Hematopoietic multipotent progenitor cell treated with erythropoietin and hydrocortisone succinate and interleukin-3 and kit ligand, for 4 days (in vitro differentiated cells): Measurements from ENCODE around the gene TIGD1.

Experiments
- DNase-seq: peaks from one replicate; pipeline ENCODE4 v3.0.0-alpha.2; 2015

TIGD1 gene

GRCh38 chr2:232569541-232569940, 19.2 kb upstream of the TIGD1 start:
- DNase-seq: no peak

GRCh38 chr2:232568161-232568560, 17.8 kb upstream of the TIGD1 start:
- peak; percentile 82 for DNase-seq

DNA sequence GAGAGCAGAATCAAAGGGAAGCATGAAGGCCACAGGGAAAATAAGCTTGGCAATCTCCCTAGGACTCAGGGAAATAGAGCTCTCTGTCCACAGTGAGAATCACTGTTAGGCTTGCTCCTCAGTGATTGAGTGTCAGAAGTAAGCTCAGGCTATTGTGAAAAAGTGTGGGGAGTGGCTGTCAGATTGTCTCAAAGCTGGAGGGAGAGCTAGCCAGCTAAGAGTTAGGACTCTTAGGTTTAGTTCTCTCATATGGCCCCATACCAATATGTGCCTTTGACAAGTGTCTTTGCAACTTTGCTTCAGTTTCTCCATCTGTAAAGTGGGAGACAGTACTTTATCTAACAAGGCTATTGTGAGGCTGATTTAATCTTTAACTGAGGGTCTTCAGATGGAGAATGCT, 17.4 kb upstream of the TIGD1 start:
- DNase-seq: peak; percentile 38

GRCh38 chr2:232563580-232563979, 13.2 kb upstream of the TIGD1 start:
- no peak for DNase-seq

- peak; percentile 34 for DNase-seq
Measured at GRCh38 chr2:232562515-232563151, 12.3 kb upstream of the TIGD1 start.

DNA sequence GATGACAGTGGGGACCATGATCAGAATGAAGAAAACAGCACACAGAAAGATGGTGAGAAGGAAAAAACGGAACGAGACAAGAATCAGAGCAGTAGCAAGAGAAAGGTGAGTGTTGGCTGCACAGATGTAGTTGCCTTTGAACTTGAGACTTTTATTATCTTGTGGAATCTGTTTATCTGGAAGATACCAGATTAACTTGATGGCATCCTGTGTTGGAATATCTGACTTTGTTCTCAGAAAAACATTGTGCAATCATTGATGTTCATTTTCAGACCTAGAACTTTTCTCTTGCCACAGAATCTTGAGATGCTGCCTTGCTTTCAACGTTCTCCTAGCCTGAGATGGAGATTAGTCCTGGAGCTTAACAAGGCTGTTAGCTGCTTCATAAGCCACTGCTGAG, 6.1 kb upstream of the TIGD1 start:
- no peak for DNase-seq

GRCh38 chr2:232551776-232552175, 1.4 kb upstream of the TIGD1 start:
- no peak for DNase-seq

DNA sequence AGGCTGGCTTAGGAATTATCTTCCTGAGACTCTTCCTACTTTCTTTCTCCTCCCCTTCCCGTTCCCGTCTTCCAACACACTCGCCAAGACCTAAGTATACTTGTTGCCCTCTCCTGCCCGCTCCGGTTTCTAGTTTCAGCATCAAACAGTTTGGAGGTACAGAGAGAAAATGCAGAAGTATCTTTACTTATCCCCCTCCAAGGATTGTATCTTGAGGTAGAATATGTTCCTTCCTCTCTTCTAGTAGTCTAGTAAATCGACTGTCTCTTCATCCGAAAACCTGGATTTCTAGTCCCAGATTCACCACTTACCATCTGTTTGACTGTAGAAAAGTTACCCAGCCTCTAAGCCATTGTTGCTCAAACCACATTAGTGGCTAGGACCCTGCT, 887 bp upstream of the TIGD1 start:
- DNase-seq: peak; percentile 44

DNA sequence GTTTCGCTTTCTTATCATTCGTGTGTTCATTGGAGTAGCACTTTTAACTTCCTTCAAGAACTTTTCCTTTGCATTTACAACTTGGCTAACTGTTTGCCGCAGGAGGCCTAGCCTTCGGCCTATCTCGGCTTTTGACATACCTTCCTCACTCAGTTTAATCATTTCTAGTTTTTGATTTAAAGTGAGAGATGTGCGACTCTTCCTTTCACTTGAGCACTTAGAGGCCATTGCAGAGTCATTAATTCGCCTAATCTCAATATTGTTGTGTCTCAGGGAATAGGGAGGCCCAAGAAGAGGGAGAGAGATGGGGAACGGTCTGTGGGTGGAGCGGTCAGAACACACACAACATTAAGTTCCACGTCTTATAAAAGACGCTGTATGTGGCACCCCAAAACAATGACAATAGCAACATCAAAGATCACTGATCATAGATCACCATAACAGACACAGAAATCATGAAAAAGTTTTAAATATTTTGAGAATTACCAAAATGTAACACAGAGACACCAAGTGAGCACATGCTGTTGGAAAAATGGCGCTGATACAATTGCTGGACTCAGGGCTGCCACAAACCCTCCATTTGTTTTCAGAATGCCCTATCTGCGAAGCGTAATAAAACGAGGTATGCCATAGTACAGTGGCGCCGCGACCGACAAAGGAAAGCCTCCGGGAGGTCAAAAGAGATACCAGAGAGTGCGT, 553 bp downstream of the TIGD1 start:
- no peak for DNase-seq

GRCh38 chr2:232547991-232548390, 2.4 kb downstream of the TIGD1 start:
- DNase-seq: no peak

GRCh38 chr2:232545511-232546375, 4.6 kb downstream of the TIGD1 start:
- peak; percentile 43 for DNase-seq

DNA sequence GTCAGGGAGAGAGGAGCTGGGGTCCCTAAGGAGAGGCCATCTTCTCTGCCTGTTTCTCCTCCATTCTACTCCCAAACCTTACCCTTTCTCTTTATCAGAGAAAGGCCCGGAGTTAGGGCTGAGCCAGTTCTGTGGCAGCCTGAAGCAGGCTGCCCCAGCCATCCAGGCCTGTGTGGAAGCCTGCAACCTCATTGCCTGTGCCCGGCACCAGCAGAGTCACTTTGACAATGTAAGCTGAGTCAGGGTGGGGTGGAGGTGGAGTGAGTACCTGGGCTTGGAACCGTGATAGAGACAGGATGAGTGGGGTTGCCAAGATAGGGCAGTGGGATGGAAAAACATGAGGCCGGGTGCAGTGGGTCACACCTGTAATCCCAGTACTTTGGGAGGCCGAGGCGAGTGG, 5.7 kb downstream of the TIGD1 start:
- no peak for DNase-seq

GRCh38 chr2:232543928-232544631, 6.3 kb downstream of the TIGD1 start:
- DNase-seq: no peak

- DNase-seq: no peak
Measured at GRCh38 chr2:232543491-232543890, 6.9 kb downstream of the TIGD1 start.

GRCh38 chr2:232542715-232543467, 7.5 kb downstream of the TIGD1 start:
- DNase-seq: no peak

DNA sequence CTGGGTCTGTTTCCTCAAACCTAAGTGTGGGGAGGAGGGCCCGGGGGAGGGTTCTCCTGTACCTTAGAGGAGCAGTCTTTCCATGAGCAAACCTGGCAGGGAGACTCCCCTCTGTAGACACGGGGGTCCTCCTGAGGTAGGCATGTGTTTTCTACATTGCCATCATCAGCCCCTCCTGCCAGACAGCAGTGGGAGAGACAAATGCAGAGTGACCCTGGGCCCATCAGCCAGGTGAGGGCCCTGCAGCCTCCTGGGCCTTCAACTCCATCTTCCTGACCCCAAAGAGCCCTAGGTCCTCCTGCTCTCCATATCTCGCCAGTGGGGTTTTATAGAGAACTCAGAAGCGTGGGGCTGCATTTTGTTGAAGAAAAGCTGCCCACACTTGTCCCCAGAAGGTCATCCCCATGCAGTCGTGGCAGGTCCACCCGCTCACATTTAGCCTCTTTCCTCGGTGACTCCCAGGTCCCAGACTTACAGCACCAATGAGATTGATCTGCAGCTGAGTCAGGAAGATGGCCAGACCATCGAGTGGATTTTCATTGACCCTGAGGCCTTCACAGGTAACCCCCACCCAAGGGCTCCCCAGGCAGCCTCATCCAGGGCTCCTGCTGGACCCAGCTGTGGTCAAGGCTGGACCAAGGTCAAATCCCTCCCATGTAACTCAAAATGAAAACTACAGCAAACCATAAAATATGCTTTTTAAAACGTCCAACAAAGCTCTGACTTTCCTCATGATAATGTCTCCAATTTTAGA, 8.2 kb downstream of the TIGD1 start:
- no peak for DNase-seq

DNA sequence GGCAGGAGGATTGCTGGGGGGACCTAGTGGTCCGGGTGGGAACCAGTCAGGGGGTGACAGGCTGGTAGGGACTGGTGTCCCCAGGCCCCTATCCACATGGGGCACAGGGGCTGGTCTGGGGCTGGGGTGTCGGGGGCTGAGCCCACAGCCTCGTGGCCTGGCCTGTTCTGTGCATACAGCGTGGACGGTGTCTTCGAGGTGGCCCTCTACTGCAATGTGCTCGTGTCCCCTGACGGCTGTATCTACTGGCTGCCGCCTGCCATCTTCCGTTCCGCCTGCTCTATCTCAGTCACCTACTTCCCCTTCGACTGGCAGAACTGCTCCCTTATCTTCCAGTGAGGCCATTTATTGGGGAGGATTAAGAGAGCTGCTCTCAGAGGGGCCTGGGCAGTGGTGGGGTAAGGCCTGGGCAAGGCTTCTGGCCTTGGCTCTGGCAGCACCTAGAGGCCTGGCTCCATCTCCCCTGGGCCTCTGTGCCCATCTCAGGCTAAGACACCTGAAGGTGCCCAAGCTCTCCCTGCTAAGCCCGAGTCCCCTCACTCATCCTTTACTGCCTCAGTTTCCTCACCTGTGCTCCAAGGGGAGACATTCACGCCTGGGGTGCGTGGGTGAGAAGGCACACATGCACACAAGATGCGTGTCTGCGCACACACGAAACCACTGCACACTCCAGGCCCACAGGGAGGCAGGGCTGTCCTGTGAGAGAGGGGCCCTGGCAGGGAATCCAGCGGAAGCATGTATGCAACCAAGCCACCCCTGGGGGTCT, 9.0 kb downstream of the TIGD1 start:
- peak; percentile 88 for DNase-seq

- DNase-seq: no peak
Measured at GRCh38 chr2:232540441-232541041, 9.8 kb downstream of the TIGD1 start.

DNA sequence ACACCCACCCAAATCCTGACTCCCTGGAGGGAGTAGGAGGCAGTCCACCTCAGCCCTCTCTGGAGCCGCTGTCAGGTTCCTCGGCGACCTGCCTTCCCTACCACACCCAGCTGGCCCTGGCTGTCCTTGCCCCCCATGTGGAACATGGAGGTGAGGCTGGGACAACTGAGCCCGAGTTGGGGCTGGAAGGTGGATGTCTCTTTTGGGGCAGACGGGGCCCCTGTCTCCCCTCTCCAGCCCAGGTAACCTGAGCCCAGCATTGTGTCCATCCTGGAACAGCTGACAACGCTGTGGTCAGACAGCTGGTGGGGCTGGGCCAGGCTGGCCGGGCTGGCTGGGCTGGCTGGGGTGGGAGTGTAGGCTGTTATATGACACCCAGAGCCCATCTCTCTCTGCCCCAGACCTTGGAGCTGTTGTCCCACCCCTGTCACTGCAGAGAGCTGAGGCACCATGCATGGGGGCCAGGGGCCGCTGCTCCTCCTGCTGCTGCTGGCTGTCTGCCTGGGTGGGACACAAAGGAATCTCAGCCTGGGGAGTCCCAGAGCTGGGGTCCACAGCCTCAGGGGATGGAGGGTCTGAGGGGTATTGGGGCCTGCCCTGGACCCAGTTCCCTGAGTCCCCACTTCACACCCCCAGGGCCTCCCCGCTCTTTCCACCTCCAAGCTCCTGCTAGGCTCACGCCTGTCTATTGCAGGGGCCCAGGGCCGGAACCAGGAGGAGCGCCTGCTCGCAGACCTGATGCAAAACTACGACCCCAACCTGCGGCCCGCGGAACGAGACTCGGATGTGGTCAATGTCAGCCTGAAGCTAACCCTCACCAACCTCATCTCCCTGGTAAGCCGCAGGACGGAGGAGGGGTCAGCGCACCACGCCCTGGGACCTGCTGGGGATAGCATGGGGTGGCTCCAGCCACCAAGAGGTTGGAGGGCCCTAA, 10.8 kb downstream of the TIGD1 start, which contains the start of gene CHRNG:
TSS of gene CHRNG (plus strand) at position 395 of the 934 bp plus-strand sequence. CDS start at position 451, 56 bp downstream.
- no peak for DNase-seq
